ENCODE results near the gene SLC30A10.
"Not testable (repeated sequence)": the region's sequence is repeated elsewhere in the genome, so short reads cannot be mapped to it uniquely, and the experiment has no call there.

The SLC30A10 gene

GRCh38 chr1:219888667-219889066 is 39.7 kb downstream of the SLC30A10 start:
- DNase-seq, result not testable (repeated sequence)

DNA sequence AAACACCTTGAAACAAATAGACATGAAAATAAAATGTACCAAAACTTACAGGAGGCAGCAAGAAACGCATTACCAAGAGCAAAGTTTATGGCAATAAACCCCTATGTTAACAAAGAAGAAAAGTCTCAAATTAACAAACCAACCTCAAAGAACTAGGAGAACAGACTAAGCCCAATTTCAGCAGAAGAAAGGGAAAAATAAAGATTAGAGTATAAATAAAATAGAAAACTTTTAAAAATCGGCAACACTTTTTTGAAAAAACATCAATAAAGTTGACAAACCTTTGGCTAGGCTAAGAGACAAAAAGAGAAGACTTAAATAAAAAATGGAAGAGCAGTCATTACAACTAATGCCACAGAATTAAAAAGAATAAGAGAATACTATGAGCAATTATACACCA is 42.7 kb downstream of the SLC30A10 start:
- DNase-seq, result no peak

DNA sequence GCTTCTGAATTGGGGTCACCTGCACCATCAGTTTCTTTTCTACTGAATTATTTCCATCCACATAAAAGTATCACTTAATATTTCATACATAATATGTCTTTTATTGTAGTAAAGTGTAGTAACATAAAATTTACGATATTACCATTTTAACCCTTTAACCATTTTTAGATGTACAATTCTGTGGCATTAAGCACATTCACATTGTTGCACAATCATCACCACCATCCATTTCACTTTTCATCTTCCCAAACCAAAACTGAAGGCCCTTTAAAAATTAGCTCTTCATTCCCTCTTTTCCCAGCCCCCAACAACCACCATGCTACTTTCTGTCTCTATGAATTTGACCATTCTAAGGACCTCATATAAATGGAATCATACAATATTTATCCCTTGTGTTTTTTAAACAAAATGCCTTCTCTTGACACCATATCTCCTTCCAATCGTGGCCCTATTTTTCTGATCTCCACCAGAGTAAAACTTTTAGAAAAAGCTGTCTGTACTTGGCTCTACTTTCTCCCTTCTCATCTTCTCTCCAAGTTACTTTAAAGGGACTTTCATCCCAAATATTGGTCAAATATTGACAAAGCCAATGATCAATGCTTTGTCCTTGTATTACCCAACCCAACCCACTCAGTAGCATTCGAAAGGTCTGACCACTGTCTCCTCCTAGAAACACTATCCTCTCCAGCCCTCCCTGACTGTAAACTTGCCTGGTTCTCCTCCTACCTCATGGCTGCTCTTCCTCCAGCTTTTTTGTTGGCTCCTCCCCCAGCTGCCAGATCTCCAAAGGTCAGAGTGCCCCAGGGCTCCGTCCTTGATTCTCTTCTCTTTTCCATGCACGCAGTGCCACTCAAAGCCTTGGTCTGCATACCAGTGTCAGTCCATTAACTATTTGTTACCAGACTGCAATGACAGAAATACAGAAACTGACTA is 44.7 kb downstream of the SLC30A10 start:
- no peak for DNase-seq

- DNase-seq, result no peak
These were observed 45.6 kb downstream of the SLC30A10 start for GRCh38 chr1:219882755-219883154.

DNA sequence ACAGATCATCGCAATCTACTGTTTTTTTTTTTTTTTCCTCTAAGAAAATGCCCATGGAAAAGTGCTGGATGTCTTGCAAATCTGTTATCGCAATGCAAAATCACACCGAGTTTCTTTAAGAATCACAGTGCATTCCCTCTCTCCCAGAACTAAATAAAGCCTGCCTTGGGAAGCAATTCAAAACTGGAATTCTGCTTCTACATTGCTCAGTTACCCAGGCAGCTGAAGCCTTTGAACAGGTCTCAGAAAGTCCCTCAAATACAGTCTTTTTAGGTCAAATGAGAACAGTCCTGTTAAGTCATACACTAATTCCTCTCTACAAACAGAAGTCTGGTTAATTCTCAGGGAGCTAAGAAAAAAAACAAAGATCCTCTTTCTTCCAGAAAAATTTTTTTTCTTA is 46.3 kb downstream of the SLC30A10 start:
- DNase-seq, result no peak

DNA sequence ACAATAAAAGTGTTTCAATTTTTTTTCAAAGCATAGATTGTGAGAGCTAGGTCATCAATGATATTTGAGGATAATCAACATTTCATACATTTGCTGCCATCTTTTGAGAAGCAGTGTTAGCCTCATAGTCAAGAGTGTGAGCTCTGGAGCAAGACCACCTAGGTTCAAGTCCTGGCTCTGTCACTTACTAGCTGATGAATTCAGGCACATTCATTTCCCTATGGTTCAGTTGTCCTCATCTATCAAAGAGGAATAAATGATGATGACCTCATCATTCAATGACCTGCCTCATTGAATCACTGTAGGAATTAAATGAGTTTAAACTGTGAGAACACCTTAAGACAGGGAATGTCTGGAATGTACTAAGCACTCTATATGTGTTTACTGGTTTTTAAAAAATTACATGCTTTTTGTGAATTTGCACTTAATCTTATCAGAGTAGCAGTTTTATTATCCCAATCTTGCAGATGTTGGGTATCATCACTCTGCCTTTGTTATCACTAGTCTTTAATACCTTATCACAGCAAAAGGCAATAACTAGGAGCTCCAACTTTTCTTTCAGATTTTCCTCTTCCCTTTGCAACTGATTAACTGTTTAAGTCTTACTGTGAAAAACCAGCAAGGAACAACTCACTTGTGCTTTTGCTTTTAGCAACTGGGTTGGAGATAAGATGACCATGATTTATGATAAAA is 47.4 kb downstream of the SLC30A10 start:
- DNase-seq, result no peak

DNA sequence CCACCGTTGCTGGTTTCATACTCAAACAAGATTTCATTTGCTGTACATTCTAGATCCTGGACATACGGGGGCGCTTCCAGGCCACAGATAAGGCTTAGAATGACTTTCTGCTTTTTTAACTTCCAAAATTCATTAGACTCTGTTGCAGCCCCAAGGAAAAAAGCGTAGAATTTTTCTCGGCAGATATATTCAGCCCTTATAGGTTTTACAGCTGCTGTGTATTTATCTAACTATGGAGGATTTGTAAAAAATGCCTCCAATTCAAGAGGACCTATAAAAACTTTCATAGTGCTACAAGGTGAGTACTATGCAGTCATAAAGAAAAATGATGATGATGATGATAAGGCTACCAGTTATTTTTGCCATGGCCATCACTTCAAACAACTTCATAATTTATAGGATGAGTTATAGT is 51.6 kb downstream of the SLC30A10 start:
- no peak for DNase-seq

DNA sequence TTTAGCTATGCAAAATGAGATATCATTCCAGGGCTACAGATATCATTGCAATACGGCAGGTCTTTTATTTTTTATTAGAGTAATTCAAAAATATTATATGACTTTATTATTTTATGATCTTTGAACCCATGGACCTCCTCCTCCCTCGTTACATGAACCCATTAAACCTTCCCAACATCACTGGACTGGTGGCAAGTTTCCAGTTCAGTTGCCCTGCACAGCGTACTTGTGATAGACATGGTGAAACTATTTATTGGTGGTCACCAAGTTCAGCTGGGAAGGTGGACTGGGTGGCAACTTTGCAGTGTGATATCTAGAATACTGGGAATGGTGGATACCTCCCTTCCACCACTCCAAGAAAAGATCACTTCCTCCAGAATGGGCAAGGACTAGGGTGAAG is 52.5 kb downstream of the SLC30A10 start:
- no peak for DNase-seq

GRCh38 chr1:219872538-219872937 is 55.8 kb downstream of the SLC30A10 start:
- DNase-seq, result not testable (repeated sequence)

DNA sequence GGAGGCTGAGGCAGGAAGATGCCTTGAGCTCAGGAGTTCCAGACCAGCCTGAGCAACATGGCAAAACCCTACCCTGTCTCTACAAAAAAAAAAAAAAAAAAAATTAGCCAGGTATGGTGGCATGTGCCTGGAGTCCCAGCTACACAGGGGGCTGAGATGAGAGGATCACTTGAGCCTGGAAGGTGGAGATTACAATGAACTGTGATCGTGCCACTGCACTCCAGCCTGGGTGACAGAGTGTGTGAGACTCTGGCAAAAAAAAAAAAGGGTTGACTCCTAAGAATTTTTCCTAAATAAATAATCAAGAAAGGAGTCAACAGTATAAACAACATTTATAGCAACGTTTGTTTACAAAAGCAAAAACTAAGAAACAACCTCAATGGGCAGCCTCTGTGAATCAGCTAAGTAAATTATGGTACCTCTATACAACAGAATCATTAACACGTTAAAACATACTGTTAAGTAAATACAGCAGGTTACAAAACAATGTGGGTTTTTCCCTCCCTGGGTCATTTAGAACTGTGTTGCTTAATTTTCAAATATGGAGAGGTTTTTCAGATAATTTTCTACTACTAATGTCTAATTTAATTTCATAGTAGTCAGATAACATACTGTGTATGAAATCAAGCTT is 56.8 kb downstream of the SLC30A10 start:
- DNase-seq, result no peak

DNA sequence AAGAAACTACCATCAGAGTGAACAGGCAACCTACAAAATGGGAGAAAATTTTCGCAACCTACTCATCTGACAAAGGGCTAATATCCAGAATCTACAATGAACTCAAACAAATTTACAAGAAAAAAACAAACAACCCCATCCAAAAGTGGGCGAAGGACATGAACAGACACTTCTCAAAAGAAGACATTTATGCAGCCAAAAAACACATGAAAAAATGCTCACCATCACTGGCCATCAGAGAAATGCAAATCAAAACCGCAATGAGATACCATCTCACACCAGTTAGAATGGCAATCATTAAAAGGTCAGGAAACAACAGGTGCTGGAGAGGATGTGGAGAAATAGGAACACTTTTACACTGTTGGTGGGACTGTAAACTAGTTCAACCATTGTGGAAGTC is 59.7 kb downstream of the SLC30A10 start:
- not testable (repeated sequence) for DNase-seq

Data from stimulated activated CD4-positive, alpha-beta T cell treated with anti-CD3 and anti-CD28 coated beads, Interleukin-2, amount 100 ng/mL, for 48 hours (primary cell).